OCI-LY1 (cell line): ENCODE measurements around the gene TSPAN8.

Source experiments
- H2AFZ ChIP-seq: fragments of 200-600 bp; sonication (generic), shearing (Covaris generic); 2 replicates; pipeline ENCODE4 v1.6.0; 2014; ENCODE audit warnings: antibody characterized with exemption, mild to moderate bottlenecking, low read length
- H3F3A ChIP-seq: fragments of 200-600 bp; sonication (generic), shearing (Covaris generic); 2 replicates; pipeline ENCODE4 v1.6.0; 2014; ENCODE audit warnings: mild to moderate bottlenecking, antibody characterized with exemption, low read length, moderate library complexity; ENCODE audit not compliant: insufficient read depth
- H3K27ac ChIP-seq: fragments of 200-600 bp; sonication (generic); 2 replicates; pipeline ENCODE4 v1.5.1; 2014; ENCODE audit warnings: low read length, mixed run types, mild to moderate bottlenecking, low read depth; ENCODE audit not compliant: poor library complexity, severe bottlenecking
- H3K27me3 ChIP-seq: fragments of 200-600 bp; sonication (generic); 2 replicates; pipeline ENCODE4 v1.6.0; 2014; ENCODE audit warnings: antibody characterized with exemption, mild to moderate bottlenecking, low read length, moderate library complexity; ENCODE audit not compliant: insufficient read depth
- H3K36me3 ChIP-seq: fragments of 200-600 bp; sonication (generic); 2 replicates; pipeline ENCODE4 v1.6.1; 2014; ENCODE audit warnings: mild to moderate bottlenecking, antibody characterized with exemption, low read length, moderate library complexity, mixed read lengths; ENCODE audit not compliant: insufficient read depth
- H3K4me1 ChIP-seq: fragments of 200-600 bp; sonication (generic); 2 replicates; pipeline ENCODE4 v1.5.1; 2014; ENCODE audit warnings: mild to moderate bottlenecking, low read length, moderate library complexity; ENCODE audit not compliant: insufficient read depth, severe bottlenecking
- H3K4me2 ChIP-seq: fragments of 200-600 bp; sonication (generic), shearing (Covaris generic); 2 replicates; pipeline ENCODE4 v1.6.1; 2014; ENCODE audit warnings: low read length
- H3K4me3 ChIP-seq: fragments of 200-600 bp; sonication (generic); 2 replicates; pipeline ENCODE4 v1.5.1; 2014; ENCODE audit warnings: low read length, low read depth, mild to moderate bottlenecking, mixed read lengths; ENCODE audit not compliant: poor library complexity, severe bottlenecking
- H3K79me2 ChIP-seq: fragments of 200-600 bp; shearing (Covaris generic); 2 replicates; pipeline ENCODE4 v1.6.1; 2016; ENCODE audit warnings: mixed run types, low read length, mixed read lengths; ENCODE audit not compliant: insufficient read depth
- H3K9ac ChIP-seq: fragments of 200-600 bp; sonication (generic), shearing (Covaris generic); 2 replicates; pipeline ENCODE4 v1.6.1; 2014; ENCODE audit warnings: mild to moderate bottlenecking, low read length, mixed read lengths
- H3K9me2 ChIP-seq: fragments of 200-600 bp; sonication (generic), shearing (Covaris generic); 2 replicates; pipeline ENCODE4 v1.6.1; 2014; ENCODE audit warnings: low read depth, mild to moderate bottlenecking, low read length, mixed read lengths
- H3K9me3 ChIP-seq: fragments of 200-600 bp; shearing (Covaris generic); 2 replicates; pipeline ENCODE4 v1.6.1; 2014; ENCODE audit warnings: low read length, mixed read lengths
- H4K20me1 ChIP-seq: fragments of 200-600 bp; sonication (generic), shearing (Covaris generic); 2 replicates; pipeline ENCODE4 v1.6.0; 2016; ENCODE audit warnings: mild to moderate bottlenecking, low read length; ENCODE audit not compliant: insufficient read depth
- EZH2 ChIP-seq: fragments of 200-600 bp; sonication (generic), shearing (Covaris generic); IDR thresholded peaks from 2 replicates; pipeline ENCODE4 v1.8.0; 2017; ENCODE audit warnings: borderline replicate concordance, mixed run types, mild to moderate bottlenecking, antibody characterized with exemption, low read length, moderate library complexity, mixed read lengths
- TF ChIP-seq, protein P1 (sequence below): fragments of 200-600 bp; sonication (generic), shearing (Covaris generic); IDR thresholded peaks from 2 replicates; pipeline ENCODE4 v1.5.1; 2017; ENCODE audit warnings: mild to moderate bottlenecking, antibody characterized with exemption, low read length, moderate library complexity, mixed read lengths

The TSPAN8 gene

DNA sequence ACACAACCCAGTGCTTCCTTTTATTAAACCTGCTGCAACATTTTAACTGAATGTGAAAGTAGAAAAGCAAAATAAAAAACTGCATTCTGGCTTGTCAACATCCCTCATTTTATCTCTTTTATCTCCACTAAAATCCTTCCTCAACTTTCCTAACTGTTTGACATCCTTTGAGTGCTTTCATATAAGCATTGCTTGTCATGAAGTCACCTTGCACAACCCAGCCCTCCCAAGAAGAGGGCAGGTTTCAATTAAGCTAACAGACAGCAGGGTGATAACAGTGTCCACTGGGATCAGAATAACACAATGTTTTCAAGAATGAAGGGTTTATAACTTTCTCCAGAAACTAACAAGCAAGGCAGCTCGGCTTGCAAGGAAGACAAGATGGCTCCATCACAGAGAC, 16.3 kb upstream of the TSPAN8 start:
- Histone ChIP-seq H2AFZ (no peak overlapping the region), H3K9ac (no peak overlapping the region), H3K27ac (no peak overlapping the region)

DNA sequence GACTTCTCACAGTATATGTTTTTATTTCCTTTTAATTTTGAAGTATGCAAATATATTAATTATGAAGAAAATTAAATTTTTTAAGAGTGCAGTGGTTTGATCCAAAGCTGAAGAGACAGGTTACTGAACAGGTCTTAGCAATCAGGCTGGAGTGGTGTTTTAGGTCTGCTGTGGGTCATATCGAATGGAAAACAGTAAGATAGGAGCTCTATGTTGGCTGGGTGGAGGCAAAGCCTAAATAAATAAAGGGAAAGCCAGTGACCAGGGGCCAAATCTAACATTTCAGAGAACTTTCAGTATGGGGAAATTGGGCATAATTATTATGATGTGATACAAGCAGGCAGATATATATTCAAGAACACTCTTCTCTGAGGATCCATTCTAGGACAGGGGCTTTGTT, 12.7 kb upstream of the TSPAN8 start:
- Histone ChIP-seq H3K9me2 (no peaks in the 10 kb centered on the region), H3K4me3 (no peak overlapping the region), H3K4me2 (no peak overlapping the region), H3K36me3 (no peaks in the 10 kb centered on the region), H3K27ac (no peak overlapping the region), H3K9ac (no peak overlapping the region), H2AFZ (no peak overlapping the region), H3K79me2 (no peaks in the 10 kb centered on the region), H3K27me3 (no peaks in the 10 kb centered on the region), H3K4me1 (no peaks in the 10 kb centered on the region), H3F3A (no peaks in the 10 kb centered on the region), H4K20me1 (no peaks in the 10 kb centered on the region), H3K9me3 (no peaks in the 10 kb centered on the region)
- TF ChIP-seq, protein P1, sequence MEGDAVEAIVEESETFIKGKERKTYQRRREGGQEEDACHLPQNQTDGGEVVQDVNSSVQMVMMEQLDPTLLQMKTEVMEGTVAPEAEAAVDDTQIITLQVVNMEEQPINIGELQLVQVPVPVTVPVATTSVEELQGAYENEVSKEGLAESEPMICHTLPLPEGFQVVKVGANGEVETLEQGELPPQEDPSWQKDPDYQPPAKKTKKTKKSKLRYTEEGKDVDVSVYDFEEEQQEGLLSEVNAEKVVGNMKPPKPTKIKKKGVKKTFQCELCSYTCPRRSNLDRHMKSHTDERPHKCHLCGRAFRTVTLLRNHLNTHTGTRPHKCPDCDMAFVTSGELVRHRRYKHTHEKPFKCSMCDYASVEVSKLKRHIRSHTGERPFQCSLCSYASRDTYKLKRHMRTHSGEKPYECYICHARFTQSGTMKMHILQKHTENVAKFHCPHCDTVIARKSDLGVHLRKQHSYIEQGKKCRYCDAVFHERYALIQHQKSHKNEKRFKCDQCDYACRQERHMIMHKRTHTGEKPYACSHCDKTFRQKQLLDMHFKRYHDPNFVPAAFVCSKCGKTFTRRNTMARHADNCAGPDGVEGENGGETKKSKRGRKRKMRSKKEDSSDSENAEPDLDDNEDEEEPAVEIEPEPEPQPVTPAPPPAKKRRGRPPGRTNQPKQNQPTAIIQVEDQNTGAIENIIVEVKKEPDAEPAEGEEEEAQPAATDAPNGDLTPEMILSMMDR = no peak
- TF ChIP-seq EZH2 = no peak

More for the DNA sequence above, 16.3 kb upstream of the TSPAN8 start:
- Histone ChIP-seq H3K27me3 (no peaks in the 10 kb centered on the region), H3K4me2 (no peak overlapping the region), H3K36me3 (no peaks in the 10 kb centered on the region), H3K9me2 (no peaks in the 10 kb centered on the region), H3F3A (no peaks in the 10 kb centered on the region), H3K9me3 (no peaks in the 10 kb centered on the region), H4K20me1 (no peaks in the 10 kb centered on the region), H3K4me1 (no peaks in the 10 kb centered on the region), H3K79me2 (no peaks in the 10 kb centered on the region), H3K4me3 (no peak overlapping the region)
- TF ChIP-seq EZH2 = no peak
- TF ChIP-seq, protein P1 = no peak

DNA sequence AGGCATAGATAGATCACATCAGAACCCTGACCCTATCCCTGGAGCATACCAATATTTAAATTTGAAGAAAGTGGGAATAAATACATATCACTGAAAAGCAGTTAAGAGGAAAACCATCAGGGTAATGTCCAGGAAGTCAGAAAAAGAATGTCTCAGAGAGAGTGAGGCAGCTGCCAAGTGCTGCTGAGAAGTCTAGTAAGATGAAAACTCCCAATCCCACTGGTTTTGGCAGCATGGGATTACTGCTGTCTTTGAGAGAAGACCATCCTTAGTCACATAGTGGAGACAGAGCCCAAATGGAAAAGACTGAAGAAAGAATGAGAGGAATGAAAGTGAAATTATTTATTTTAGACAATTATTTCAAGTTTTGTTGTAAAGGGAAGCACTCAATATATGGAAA, 11.5 kb upstream of the TSPAN8 start:
- Histone ChIP-seq H3K79me2 (no peaks in the 10 kb centered on the region), H3K36me3 (no peaks in the 10 kb centered on the region), H2AFZ (no peak overlapping the region), H3K4me1 (no peaks in the 10 kb centered on the region), H3K9me3 (no peaks in the 10 kb centered on the region), H3F3A (no peaks in the 10 kb centered on the region), H3K4me3 (no peak overlapping the region), H3K9me2 (no peaks in the 10 kb centered on the region), H3K27ac (no peak overlapping the region), H3K9ac (no peak overlapping the region), H3K27me3 (no peaks in the 10 kb centered on the region), H4K20me1 (no peaks in the 10 kb centered on the region), H3K4me2 (no peak overlapping the region)
- TF ChIP-seq, protein P1 = no peak
- TF ChIP-seq EZH2 = no peak
